Measurements from ENCODE around the gene PPFIBP1.
"Not testable (repeated sequence)": the region's sequence is repeated elsewhere in the genome, so short reads cannot be mapped to it uniquely, and the experiment has no call there.

Gene PPFIBP1

DNA sequence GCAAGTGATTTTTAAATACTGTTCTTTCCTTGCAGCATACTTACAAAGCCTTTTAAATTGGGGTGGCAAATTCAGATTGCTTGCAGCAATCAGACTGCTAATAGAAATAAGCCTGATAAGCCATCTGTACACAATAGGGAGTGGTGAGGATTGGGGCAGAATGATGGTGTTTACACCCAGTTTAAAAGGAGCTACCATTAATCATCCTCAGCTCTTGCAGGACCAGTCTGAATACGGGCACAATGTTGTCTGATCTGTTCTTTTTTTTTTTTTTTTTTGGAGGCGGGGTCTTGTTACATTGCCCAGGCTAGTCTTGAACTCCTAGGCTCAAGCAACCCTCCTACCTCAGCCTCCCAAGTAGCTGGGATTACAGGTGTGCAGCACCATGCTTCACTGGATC, 122.1 kb downstream of the PPFIBP1 start:
- no peaks in the 10 kb centered on the region for H3K4me1 ChIP-seq (ENCODE audit: control insufficient read depth, insufficient read depth, low read length, poor library complexity, severe bottlenecking)
- H3K36me3 ChIP-seq (ENCODE audit: control insufficient read depth, insufficient read depth, low read length), result no peaks in the 10 kb centered on the region
- DNase-seq, result no peak
- no peak overlapping the region for H3K4me3 ChIP-seq (ENCODE audit: insufficient read depth, low read depth, low read length, poor library complexity, severe bottlenecking)
- no peak overlapping the region for H3K27ac ChIP-seq (ENCODE audit: insufficient read depth, low read length, poor library complexity, severe bottlenecking)
- H3K9me3 ChIP-seq (ENCODE audit: control insufficient read depth, low read length), result no peaks in the 10 kb centered on the region
- no peaks in the 10 kb centered on the region for H3K27me3 ChIP-seq (replicated peaks; ENCODE audit: control insufficient read depth, insufficient read depth, low read length, poor library complexity, severe bottlenecking)

DNA sequence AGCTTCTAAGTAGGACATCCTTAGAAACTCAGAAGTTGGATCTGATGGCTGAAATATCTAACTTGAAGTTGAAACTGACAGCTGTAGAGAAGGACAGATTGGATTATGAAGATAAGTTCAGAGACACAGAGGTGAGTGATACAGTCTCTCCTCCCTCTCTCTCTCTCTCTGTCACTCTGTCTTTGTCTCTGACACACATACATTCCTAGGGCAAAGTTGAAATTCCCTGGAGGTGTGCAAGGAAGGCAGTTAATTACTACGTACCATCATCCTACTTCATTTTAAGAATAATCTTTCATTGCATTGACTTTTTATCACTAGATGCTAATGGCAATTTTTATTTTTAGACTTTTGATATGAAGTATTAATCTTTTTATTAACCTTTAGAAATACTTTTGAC, 126.0 kb downstream of the PPFIBP1 start:
- H3K36me3 ChIP-seq (ENCODE audit: control insufficient read depth, insufficient read depth, low read length), result no peaks in the 10 kb centered on the region
- H3K4me3 ChIP-seq (ENCODE audit: insufficient read depth, low read depth, low read length, poor library complexity, severe bottlenecking), result no peak overlapping the region
- H3K27me3 ChIP-seq (replicated peaks; ENCODE audit: control insufficient read depth, insufficient read depth, low read length, poor library complexity, severe bottlenecking), result no peaks in the 10 kb centered on the region
- H3K9me3 ChIP-seq (ENCODE audit: control insufficient read depth, low read length), result no peaks in the 10 kb centered on the region
- H3K27ac ChIP-seq (ENCODE audit: insufficient read depth, low read length, poor library complexity, severe bottlenecking), result no peak overlapping the region
- no peak for DNase-seq
- no peaks in the 10 kb centered on the region for H3K4me1 ChIP-seq (ENCODE audit: control insufficient read depth, insufficient read depth, low read length, poor library complexity, severe bottlenecking)

DNA sequence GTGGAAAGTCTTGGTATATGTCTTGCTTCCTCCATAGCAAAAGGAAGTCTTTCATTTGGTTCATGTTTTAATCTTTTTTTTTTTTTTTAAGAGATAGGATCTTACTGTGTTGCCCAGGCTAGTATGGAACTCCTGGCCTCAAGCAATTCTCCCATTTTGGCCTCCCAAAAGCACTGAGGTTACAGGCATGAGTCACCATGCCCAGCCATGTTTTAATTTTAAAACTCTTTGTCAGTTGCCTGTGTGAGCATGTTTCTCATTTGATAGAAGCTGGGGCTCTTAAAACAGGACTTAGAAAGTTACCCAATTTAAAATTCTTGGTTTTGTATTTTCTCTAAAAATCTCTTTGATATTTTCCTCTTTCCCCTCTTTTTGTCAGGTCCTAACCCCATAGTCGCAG, 127.2 kb downstream of the PPFIBP1 start:
- DNase-seq, result no peak
- H3K27ac ChIP-seq (ENCODE audit: insufficient read depth, low read length, poor library complexity, severe bottlenecking), result no peak overlapping the region

DNA sequence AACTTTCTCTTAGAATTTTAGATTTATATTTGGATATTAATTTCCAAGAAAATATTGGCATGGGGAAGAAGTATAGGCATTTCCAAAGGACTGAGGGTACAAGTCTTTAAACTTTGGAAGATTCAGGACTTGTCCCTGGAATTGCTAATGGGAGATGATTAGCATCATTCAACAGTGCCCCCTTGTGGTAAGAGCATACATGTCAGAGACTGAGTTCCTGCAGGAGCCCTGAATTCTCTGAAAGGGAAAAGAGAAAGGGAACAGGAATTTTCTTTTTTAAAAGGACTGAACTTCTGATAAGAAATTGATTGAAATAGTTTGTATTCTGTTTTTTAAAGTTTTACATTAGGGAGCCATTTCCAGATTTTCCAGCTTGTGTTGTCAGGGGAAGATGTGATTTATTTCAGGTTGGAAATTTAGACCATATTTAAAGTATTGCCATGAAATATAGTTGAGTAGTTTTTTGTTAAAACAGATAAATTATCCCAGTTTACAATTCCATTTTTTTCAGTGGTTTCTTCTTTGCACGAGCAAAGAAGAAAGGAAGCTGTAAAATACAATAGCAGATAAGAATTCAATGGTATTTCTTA, 128.3 kb downstream of the PPFIBP1 start:
- Histone ChIP-seq H3K27ac (ENCODE audit: insufficient read depth, low read length, poor library complexity, severe bottlenecking) (no peak overlapping the region), H3K4me3 (ENCODE audit: insufficient read depth, low read depth, low read length, poor library complexity, severe bottlenecking) (no peak overlapping the region), H3K36me3 (ENCODE audit: control insufficient read depth, insufficient read depth, low read length) (no peaks in the 10 kb centered on the region), H3K9me3 (ENCODE audit: control insufficient read depth, low read length) (no peaks in the 10 kb centered on the region), H3K4me1 (ENCODE audit: control insufficient read depth, insufficient read depth, low read length, poor library complexity, severe bottlenecking) (no peaks in the 10 kb centered on the region), H3K27me3 (replicated peaks; ENCODE audit: control insufficient read depth, insufficient read depth, low read length, poor library complexity, severe bottlenecking) (no peaks in the 10 kb centered on the region)
- DNase-seq, result no peak

More for the DNA sequence above, 127.2 kb downstream of the PPFIBP1 start:
- no peak overlapping the region for H3K4me3 ChIP-seq (ENCODE audit: insufficient read depth, low read depth, low read length, poor library complexity, severe bottlenecking)
- H3K4me1 ChIP-seq (ENCODE audit: control insufficient read depth, insufficient read depth, low read length, poor library complexity, severe bottlenecking), result no peaks in the 10 kb centered on the region
- no peaks in the 10 kb centered on the region for H3K36me3 ChIP-seq (ENCODE audit: control insufficient read depth, insufficient read depth, low read length)
- no peaks in the 10 kb centered on the region for H3K27me3 ChIP-seq (replicated peaks; ENCODE audit: control insufficient read depth, insufficient read depth, low read length, poor library complexity, severe bottlenecking)
- no peaks in the 10 kb centered on the region for H3K9me3 ChIP-seq (ENCODE audit: control insufficient read depth, low read length)

DNA sequence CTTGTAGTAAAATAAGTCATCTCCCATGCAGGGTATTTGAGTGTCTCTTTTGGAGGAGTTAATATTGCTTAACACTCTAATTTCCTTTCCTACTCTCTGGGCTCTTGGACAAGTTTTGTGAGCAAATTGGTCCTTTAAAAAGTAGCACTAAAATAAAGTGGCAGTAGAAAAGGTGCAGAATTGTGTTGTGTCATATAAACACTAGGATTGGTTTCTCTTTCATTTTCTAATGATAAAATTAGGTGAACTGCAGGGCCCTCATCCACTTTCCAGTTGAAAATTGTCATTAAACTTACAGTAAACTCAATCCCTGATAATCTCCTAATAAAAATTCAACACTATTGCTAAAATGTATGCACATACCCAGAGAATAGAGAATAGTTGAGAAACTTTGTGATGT, 129.7 kb downstream of the PPFIBP1 start:
- Histone ChIP-seq H3K27me3 (replicated peaks; ENCODE audit: control insufficient read depth, insufficient read depth, low read length, poor library complexity, severe bottlenecking) (no peaks in the 10 kb centered on the region), H3K9me3 (ENCODE audit: control insufficient read depth, low read length) (no peaks in the 10 kb centered on the region), H3K4me3 (ENCODE audit: insufficient read depth, low read depth, low read length, poor library complexity, severe bottlenecking) (no peak overlapping the region), H3K36me3 (ENCODE audit: control insufficient read depth, insufficient read depth, low read length) (no peaks in the 10 kb centered on the region), H3K4me1 (ENCODE audit: control insufficient read depth, insufficient read depth, low read length, poor library complexity, severe bottlenecking) (no peaks in the 10 kb centered on the region), H3K27ac (ENCODE audit: insufficient read depth, low read length, poor library complexity, severe bottlenecking) (no peak overlapping the region)
- DNase-seq, result no peak

DNA sequence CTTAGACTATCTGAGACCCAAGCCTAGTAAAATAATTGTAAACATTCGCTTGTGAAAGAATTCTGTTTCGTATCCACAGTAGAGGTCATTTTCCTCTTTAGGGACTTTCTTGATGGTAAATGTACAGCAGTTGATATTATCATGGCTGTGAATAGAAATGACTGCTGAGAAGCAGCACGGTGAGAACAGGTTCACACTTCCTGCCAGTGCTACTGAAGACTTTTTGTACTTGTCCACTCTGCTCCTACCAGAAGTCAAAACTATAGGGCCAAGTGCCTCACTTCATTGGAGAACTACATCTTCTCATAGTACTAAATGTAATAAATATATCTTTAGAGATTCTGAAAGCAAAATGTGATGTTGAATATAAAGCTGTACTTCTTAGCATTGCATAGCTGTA, 131.5 kb downstream of the PPFIBP1 start:
- H3K36me3 ChIP-seq (ENCODE audit: control insufficient read depth, insufficient read depth, low read length); H3K4me1 ChIP-seq (ENCODE audit: control insufficient read depth, insufficient read depth, low read length, poor library complexity, severe bottlenecking); H3K27ac ChIP-seq (ENCODE audit: insufficient read depth, low read length, poor library complexity, severe bottlenecking): not testable (repeated sequence)

DNA sequence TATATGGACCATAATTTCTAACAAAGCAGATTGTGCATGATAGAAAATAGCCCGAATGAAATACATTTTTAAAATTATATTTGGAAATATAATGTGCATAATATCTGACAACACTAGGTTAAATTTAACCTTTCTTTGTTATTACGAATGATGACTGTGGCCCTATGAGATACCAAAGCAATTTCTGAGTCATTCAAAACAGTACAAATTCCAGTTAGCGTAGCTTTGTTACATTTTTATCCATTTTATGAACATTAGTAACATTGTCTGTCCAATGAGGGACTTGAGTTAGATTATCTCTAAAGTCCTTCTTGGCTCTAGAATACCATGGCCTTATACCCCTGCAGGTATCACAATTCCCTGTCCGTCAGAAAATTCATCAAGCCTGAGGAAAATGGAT, 133.3 kb downstream of the PPFIBP1 start:
- Histone ChIP-seq H3K4me3 (ENCODE audit: insufficient read depth, low read depth, low read length, poor library complexity, severe bottlenecking) (no peak overlapping the region), H3K36me3 (ENCODE audit: control insufficient read depth, insufficient read depth, low read length) (no peaks in the 10 kb centered on the region), H3K27ac (ENCODE audit: insufficient read depth, low read length, poor library complexity, severe bottlenecking) (no peak overlapping the region), H3K9me3 (ENCODE audit: control insufficient read depth, low read length) (no peaks in the 10 kb centered on the region), H3K4me1 (ENCODE audit: control insufficient read depth, insufficient read depth, low read length, poor library complexity, severe bottlenecking) (no peaks in the 10 kb centered on the region), H3K27me3 (replicated peaks; ENCODE audit: control insufficient read depth, insufficient read depth, low read length, poor library complexity, severe bottlenecking) (no peaks in the 10 kb centered on the region)
- no peak for DNase-seq

More for the DNA sequence above, 131.5 kb downstream of the PPFIBP1 start:
- not testable (repeated sequence) for DNase-seq; H3K4me3 ChIP-seq (ENCODE audit: insufficient read depth, low read depth, low read length, poor library complexity, severe bottlenecking); H3K27me3 ChIP-seq (replicated peaks; ENCODE audit: control insufficient read depth, insufficient read depth, low read length, poor library complexity, severe bottlenecking); H3K9me3 ChIP-seq (ENCODE audit: control insufficient read depth, low read length)

DNA sequence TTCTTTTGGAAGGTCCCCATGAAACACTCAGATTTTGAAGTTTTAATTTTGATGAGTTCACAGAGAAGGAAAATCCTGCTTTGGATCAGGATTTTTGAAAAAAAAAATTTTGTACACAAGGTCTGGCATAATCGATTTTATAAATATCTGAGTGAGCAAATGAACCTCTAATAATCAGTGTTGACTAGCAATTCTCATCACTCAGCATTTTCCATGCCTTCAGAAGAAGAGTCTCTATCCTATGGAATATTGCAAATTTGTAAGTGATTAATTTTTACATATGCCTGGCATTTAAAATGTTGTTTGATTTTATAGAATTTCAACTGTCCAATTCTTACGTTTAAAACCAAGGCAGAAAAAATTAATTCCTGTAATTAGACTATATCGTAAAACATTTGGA, 141.7 kb downstream of the PPFIBP1 start:
- H3K4me3 ChIP-seq (ENCODE audit: insufficient read depth, low read depth, low read length, poor library complexity, severe bottlenecking), result no peak overlapping the region
- DNase-seq, result no peak

DNA sequence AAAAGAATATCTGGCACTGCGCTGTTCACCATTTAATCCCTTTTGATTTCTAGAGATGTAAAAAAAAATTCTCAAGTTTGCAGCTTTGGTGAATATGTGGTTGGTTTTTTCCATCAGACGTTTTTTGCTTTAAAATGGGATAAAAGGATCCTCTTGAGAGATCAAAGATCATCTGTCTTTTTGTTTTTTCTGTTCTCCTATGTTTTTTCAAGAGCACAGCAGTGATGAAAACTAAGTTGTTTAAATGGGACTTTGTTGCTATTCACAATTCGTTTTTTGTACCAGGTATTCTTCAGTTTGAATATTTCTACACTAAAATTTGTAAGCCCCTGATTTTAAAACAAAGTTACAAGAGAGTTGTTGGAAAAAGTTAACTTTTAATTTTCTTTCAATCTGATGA, 142.5 kb downstream of the PPFIBP1 start:
- H3K4me1 ChIP-seq (ENCODE audit: control insufficient read depth, insufficient read depth, low read length, poor library complexity, severe bottlenecking), result no peaks in the 10 kb centered on the region
- no peak for DNase-seq
- H3K4me3 ChIP-seq (ENCODE audit: insufficient read depth, low read depth, low read length, poor library complexity, severe bottlenecking), result no peak overlapping the region
- no peak overlapping the region for H3K27ac ChIP-seq (ENCODE audit: insufficient read depth, low read length, poor library complexity, severe bottlenecking)
- no peaks in the 10 kb centered on the region for H3K36me3 ChIP-seq (ENCODE audit: control insufficient read depth, insufficient read depth, low read length)
- H3K9me3 ChIP-seq (ENCODE audit: control insufficient read depth, low read length), result no peaks in the 10 kb centered on the region
- no peaks in the 10 kb centered on the region for H3K27me3 ChIP-seq (replicated peaks; ENCODE audit: control insufficient read depth, insufficient read depth, low read length, poor library complexity, severe bottlenecking)

More for the DNA sequence above, 141.7 kb downstream of the PPFIBP1 start:
- no peaks in the 10 kb centered on the region for H3K36me3 ChIP-seq (ENCODE audit: control insufficient read depth, insufficient read depth, low read length)
- no peak overlapping the region for H3K27ac ChIP-seq (ENCODE audit: insufficient read depth, low read length, poor library complexity, severe bottlenecking)
- no peaks in the 10 kb centered on the region for H3K4me1 ChIP-seq (ENCODE audit: control insufficient read depth, insufficient read depth, low read length, poor library complexity, severe bottlenecking)
- no peaks in the 10 kb centered on the region for H3K9me3 ChIP-seq (ENCODE audit: control insufficient read depth, low read length)
- H3K27me3 ChIP-seq (replicated peaks; ENCODE audit: control insufficient read depth, insufficient read depth, low read length, poor library complexity, severe bottlenecking), result no peaks in the 10 kb centered on the region

DNA sequence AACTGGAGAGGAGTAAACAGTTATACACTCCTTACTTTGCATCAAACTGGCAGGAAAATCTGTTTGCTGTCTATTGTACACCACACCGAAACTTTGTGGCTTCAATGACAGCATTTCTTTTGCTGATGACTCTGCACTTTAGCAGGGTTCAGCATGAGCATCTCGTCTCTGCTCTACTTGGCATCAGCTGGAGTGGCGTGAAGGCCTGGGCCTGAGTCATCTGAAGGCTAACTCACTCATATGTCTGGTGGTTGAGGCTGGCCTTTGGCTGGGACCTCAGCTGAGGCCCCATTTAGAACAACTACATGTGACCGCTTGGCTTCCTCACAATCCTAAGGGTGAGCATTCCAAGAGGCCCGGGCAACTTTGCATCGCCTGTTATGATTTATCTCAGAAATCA, 143.5 kb downstream of the PPFIBP1 start:
- no peaks in the 10 kb centered on the region for H3K27me3 ChIP-seq (replicated peaks; ENCODE audit: control insufficient read depth, insufficient read depth, low read length, poor library complexity, severe bottlenecking)
- no peaks in the 10 kb centered on the region for H3K9me3 ChIP-seq (ENCODE audit: control insufficient read depth, low read length)
- H3K4me3 ChIP-seq (ENCODE audit: insufficient read depth, low read depth, low read length, poor library complexity, severe bottlenecking), result no peak overlapping the region
- no peak overlapping the region for H3K27ac ChIP-seq (ENCODE audit: insufficient read depth, low read length, poor library complexity, severe bottlenecking)
- H3K4me1 ChIP-seq (ENCODE audit: control insufficient read depth, insufficient read depth, low read length, poor library complexity, severe bottlenecking), result no peaks in the 10 kb centered on the region
- H3K36me3 ChIP-seq (ENCODE audit: control insufficient read depth, insufficient read depth, low read length), result no peaks in the 10 kb centered on the region
- no peak for DNase-seq

Measured in effector memory CD4-positive, alpha-beta T cell (primary cell).